ENCODE measurements around the gene AKT1.

The AKT1 gene

GRCh38 chr14:104772707-104773504 is 22.6 kb downstream of the AKT1 start:
- no peak for DNase-seq (ENCODE audit: low spot score)

DNA sequence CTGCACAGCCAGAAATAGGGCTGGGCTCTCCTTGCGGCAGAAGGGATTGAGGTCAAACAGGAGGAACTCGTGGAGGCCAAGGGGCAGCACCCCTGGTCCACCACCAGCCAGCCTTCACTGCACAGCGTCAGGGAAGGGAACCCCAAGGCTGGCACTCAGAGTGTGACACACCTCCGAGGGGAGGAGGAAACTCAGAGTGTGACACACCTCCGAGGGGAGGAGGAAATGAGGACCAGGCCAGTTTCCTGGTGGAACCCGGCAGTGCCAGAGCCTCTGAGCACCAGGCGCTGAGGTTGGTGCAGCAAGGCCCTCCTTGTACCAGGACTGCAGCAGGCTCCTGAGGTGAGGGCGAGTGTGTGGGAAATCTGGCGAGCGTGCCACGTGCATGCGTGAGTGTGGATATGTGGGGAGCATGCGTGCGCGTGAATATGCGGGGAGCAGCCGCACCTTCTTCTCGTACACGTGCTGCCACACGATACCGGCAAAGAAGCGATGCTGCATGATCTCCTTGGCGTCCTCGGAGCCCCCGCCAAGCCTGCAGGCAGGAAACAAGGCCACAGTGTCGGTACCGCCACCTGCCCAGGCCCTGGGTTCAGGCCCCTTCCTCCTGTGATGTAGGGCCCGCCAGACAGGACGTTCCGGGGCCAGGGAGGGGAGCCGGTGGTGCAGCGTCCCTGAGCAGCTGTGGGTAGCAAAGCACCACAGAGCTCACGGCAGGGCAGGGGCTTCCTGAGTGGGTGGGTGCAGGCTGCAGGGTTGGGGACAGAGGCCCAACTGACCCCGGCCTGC is 23.4 kb downstream of the AKT1 start:
- no peak for DNase-seq (ENCODE audit: low spot score)

- no peak for DNase-seq (ENCODE audit: low spot score)
Measured at GRCh38 chr14:104771374-104771773, 24.2 kb downstream of the AKT1 start.

DNA sequence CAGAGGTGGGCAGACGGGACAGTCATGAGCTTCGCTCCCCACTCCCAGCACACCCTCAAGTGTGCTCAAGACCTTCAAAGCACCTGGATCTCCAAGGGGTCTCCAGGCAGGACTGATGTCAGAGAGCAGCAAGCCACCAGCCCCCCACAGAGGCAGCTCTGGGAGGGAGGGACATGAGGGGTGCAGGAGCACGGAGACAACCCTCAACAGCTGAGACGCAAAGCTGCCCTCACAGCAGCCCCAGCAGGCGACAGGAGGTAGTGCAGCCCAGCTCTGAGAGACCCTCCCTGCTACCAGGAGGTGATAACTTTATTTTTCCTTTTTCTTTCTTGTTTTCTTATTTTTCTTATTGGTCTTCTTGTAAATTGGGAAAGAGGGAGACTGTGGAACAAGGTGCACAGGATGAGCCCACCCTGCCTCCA is 24.7 kb downstream of the AKT1 start:
- no peak for DNase-seq (ENCODE audit: low spot score)

DNA sequence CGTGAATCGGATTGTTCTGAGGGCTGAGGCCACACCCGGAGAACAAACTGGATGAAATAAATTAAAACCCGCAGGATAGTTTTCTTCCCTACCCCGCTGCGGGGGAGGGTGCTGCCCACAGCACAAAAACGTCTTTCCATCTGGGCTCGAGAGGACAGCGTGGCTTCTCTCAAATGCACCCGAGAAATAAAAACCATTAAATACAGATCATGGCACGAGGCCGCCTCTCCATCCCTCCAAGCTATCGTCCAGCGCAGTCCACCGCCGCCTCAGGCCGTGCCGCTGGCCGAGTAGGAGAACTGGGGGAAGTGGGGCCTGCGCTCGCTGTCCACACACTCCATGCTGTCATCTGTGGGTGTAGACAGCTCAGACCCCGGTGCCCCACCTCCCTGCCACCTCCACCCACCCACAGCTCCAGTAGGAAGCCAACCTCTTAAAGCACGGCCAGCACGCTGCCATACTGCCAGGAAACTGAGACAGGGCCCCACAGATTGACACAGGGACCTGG is 25.4 kb downstream of the AKT1 start:
- no peak for DNase-seq (ENCODE audit: low spot score)

- DNase-seq (ENCODE audit: low spot score): no peak
Measured at GRCh38 chr14:104769324-104770071, 26.1 kb downstream of the AKT1 start.

DNA sequence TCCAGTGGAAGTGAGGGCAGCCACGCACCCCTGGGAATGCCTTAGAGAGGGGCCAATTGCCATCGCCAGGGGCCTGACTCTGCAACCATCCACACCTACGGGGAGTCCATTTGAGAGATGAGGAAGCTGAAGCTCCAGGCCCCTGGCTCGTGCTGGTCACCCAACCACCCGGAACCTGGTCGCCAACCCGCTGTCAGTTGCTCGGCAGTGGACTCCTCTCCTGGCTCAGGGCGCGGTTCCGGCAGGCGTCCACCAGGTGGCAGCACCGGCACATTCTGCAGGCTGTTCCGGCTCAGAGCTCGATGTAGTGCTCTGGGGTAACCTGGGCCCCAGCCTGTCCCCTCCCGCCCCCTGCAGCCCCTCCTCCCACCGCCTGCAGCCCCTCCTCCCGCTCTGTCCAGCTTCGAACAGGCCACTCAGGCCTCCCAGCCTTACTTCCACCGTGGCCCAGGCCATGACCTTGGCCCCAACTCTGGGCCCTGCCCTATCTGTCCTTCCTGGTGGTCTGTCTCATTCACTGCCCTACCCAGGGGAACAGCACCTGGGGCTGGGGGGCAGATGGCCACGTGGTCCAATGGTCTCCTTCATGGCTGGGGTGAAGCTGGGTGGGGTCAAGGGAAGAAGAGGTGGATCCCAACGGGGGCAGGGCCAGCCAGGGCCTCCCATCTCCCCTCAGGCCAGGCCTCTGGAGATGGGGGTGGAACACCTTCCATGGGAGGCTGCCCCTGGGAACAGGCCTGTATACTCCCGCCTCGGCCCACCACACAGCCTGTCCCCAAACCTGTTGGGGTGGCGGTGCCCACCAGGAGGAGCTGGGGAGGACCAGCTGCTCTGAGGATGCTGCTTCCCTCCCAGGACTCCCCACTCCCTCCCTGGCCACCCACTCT is 26.9 kb downstream of the AKT1 start:
- peak; percentile 70 for DNase-seq (ENCODE audit: low spot score)

DNA sequence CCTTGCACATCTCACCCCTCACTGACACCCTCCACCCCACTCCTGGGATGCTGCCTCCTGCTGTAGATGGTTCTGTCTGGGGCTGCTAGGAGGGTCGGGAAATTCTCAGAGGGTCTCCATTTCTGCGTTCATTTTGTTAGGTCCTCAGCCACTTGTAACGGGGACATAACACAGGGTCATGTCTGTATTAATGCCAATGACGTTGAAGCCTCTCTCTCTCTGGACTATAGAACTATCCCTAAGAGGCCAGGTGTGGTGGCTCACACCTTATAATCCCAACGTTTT is 28.0 kb downstream of the AKT1 start:
- DNase-seq (ENCODE audit: low spot score): no peak

DNA sequence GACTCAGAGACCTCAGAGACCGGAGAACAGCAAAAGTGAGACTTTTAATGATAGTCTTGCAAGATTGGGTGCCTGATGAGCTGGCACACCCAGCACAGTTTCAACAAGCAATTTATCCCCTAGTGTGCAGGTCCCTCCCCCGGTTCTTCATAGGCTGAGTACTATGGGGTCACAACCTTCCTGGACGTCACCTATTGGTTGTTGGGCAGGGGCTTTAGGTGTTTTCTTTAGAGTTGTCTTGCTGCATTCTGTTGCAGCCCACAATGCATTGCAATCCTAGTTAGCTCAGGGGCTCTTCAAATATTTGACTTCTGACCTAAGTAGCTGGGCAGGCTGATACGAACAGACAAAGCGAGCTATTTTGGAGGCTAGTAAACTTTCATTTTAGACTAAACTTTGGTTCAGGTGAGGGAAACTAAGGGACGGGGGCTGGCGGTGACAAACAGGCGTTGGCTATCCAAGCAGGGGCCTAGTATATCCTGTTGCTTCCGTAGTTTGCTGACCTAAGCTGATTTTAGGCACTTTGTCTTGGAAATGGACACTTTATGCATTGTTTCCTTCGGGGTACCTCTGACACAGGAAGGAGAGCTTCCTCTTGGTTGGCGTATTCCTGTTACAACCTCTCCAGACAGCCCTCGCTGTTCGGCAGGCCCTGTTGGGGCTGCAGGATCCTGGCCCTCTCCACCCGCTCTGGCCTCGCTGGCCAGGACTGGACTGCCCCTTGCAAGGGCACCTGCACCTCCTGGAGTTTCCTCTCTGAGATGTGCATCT is 28.5 kb downstream of the AKT1 start:
- no peak for DNase-seq (ENCODE audit: low spot score)

DNA sequence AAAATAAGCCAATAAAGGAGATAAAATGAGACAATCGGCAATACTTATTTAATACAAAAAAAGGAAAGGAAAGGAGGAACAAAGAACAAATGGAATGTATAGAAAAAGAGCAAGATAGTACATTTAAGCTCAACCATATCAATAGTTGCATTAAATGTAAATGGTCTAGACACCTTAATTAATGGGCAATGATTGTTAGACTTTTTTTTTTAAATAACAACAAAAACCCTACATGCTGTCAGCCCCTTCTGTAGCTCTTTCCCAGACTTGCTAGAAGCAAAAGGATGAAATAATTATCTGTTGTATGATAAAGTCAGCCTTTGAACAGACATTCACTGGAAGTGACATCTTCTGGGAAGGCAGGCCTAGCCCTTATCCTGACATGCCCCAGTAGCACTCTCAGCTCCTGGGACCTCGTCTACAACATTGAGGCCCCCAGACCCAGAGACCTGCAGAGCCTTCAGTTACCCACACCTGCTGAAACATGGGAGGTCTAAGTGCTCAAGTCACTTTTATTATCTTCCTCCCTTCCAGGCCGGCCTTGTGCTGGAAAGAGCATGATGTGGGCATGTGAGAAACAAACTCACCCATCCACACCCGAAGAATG is 29.2 kb downstream of the AKT1 start:
- DNase-seq (ENCODE audit: low spot score): no peak

DNA sequence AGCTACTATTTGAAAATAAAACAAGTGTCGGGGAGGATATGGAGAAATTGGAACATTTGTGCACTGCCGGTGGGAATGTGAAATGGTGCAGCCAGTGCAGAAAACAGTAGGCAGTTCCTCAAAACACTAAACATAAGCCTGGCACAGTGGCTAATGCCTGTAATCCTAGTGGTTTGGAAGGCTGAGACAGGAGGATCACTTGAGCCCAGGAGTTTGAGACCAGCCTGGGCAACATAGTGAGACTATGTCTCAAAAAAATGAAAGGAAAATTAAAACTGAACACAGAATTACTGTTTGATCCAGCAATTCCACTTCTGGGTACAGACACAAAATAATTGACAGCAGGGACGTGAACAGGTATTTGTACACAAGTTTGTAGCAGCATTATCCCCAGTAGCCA is 30.0 kb downstream of the AKT1 start:
- no peak for DNase-seq (ENCODE audit: low spot score)

DNA sequence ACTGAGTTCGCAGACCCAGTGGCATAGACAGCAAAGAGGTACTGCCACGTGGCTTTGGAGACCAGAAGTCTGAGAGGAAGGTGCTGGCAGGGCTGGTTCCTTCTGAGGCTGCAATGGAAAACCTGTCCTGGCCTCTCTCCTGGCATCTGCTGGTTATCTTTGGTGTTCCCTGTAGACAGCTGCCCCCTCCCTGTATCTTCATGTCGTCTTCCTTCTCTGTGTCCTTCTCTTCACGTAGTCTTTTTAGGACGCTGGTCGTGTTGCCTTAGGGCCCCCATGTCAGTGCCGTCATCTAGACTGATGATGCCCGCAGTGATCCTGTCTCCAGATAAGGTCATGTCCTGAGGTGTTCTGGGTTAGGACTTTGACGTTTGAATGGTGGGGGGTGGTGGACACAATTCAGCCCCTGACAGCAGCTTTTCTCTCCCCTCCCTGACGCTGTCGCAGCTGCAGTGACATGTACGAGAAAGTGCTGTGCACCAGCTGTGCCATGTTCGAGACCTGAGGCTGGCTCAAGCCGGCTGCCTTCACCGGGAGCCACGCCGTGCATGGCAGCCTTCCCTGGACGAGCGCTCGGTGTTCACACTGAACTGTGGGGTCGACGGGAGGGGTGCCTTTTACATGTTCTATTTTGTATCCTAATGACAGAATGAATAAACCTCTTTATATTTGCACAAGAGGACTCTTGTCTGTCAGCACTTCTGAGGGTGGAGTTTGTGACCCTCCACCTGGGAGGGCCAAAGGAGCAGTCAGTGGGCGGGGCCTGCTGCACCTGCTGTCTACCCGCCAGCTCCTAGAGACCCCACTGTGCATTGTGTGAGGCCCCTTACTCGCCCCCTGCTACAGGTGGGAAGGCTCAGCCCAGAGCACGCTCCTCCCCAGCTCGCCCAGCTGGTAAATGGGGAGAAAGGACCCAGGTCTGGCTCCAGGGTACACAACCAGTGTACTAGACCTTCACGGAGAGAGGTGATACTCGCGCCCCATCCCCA is 36.3 kb downstream of the AKT1 start:
- DNase-seq (ENCODE audit: low spot score): no peak

DNA sequence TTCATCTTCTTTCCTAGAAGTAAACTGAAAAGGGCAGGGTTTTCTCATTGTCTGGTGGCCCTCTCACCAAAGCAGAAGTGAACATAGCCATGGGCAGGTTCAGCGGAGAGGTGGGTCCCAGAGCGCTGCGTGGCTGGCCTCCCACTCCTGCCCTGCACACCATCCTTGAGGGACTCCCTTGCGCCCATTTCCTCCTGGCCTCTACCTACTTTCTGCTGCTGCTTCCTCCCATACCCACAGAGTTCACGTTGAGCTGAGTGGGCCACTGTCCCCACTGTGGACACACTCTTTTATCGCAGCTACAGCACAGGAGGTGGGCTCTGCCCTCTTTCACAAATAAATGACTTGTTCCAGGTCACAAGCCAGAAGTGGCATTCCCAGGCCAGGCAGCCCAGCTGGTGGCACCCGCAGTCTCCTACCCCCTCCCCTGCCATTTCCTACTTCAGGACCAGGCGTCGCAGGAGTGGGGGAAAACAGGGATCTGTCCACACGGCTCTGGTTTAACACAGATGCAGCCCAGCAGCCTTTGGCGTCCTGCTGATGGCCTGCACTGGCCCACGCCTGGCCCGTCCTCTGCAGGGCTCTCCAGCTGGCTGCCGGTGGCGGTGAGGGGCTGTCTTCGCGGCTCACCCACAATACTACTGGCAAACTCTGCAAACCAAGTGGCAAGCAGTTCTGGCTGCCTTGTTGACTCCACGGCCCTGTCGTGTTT is 37.7 kb downstream of the AKT1 start:
- DNase-seq (ENCODE audit: low spot score): no peak

GRCh38 chr14:104757238-104757585 is 38.3 kb downstream of the AKT1 start:
- DNase-seq (ENCODE audit: low spot score): no peak

DNA sequence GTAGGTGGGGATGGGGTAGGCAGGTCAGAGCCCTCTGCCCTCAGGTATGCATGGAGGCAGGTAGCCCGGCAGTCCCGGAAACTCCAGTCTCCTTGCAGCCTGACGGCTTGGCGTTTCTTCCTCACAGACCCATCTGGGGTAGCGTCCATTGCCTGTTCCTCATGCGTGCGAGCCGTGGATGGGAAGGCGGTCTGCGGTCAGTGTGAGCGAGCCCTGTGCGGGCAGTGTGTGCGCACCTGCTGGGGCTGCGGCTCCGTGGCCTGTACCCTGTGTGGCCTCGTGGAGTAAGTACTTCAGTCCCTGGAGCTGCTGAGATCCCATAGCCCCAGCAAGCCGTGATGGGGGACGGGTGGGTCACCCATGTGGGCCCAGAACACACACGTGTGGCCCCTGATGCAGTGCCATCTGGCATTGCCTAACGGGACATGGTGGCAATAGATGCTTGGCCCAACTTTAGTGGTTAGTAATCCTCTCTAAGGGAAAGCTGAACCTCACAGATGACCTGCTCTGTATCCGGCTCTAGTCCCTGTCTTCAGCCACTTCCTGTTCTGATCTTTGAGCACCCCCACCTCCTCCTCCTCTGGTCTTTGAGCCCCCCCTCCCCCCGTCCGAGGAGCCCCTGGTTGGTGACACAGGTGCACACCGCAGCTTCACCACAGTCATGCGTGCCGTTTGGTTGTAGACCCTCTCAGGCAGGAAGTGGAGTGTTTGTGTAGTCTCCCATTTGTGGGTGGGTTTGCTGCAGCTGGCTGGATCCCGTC is 38.9 kb downstream of the AKT1 start:
- no peak for DNase-seq (ENCODE audit: low spot score)

DNA sequence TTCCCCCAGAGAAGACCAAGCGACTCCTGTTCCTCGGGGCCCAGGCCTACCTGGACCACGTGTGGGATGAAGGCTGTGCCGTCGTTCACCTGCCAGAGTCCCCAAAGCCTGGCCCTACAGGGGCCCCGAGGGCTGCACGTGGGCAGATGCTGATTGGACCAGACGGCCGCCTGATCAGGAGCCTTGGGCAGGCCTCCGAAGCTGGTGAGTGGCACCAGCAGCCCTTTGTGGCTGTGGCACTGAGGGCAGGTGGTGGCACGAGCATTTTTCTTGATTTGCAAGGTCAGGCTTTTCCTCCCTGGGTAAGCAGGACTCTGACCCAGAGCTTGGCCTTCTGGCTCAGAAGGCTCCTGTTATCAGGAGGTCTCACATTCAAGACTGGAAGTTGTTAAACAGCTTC is 39.9 kb downstream of the AKT1 start:
- no peak for DNase-seq (ENCODE audit: low spot score)

DNA sequence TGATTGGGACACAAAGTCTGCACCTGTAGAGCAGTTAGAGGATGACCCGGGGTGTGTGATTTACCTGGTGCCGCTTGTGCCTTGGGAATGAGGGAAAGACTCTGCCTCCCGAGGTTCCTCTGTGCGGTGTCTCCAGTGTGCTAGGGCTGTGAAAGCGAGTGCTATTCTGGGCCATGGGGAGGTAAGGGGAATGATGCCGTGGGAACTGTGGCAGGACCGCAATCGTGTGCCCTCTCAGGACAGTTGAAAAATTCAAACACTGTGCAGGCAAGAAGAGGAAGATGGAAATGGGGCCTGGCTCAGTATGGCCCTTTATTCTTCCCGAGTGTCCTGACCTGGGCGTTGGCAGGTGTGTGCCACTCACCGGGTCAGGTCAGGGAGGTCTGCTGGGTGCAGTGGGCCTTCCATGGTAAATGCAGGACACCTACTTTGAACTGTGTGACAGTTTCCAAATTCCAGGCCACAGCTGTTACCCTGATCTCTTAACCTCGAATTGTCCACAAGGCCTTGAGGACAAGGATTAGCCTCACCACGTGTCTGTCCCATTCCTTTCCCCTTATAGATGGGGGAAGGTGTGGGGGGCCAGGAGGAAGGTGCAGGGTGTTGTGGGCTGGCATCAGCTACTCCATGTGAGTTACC is 41.2 kb downstream of the AKT1 start:
- no peak for DNase-seq (ENCODE audit: low spot score)
